Neural cell (in vitro differentiated cells): ENCODE data around the gene GORASP2.

Experiments
- EP300 ChIP-seq: fragments of 450-650 bp; conservative IDR thresholded peaks from 2 replicates; pipeline ENCODE4 v1.6.1; 2014; ENCODE audit warnings: antibody characterized with exemption, mild to moderate bottlenecking, moderate library complexity; ENCODE audit not compliant: poor library complexity, severe bottlenecking
- EZH2 ChIP-seq: fragments of 200-600, 300-800 bp; shearing (Covaris generic), sonication (generic); IDR thresholded peaks from 2 replicates; pipeline ENCODE4 v1.6.1; 2014; ENCODE audit warnings: antibody characterized with exemption, low read length, borderline replicate concordance, mild to moderate bottlenecking; ENCODE audit not compliant: insufficient read depth, poor library complexity, severe bottlenecking
- MXI1 ChIP-seq: fragments of 450-650 bp; conservative IDR thresholded peaks from 2 replicates; pipeline ENCODE4 v1.6.1; 2014; ENCODE audit warnings: antibody characterized with exemption, mild to moderate bottlenecking; ENCODE audit not compliant: poor library complexity, severe bottlenecking
- POLR2AphosphoS5 ChIP-seq: IDR thresholded peaks from 2 replicates; pipeline ENCODE4 v1.6.1; 2012
- RAD21 ChIP-seq: fragments of 450-650 bp; conservative IDR thresholded peaks from 2 replicates; pipeline ENCODE4 v1.6.1; 2014; ENCODE audit warnings: antibody characterized with exemption, mild to moderate bottlenecking, moderate library complexity
- TAF1 ChIP-seq: IDR thresholded peaks from 2 replicates; pipeline ENCODE4 v1.6.1; 2012; ENCODE audit warnings: low read depth
- TF ChIP-seq, protein P1 (sequence below): fragments of 450-650 bp; IDR thresholded peaks from 2 replicates; pipeline ENCODE4 v1.5.1; 2014; ENCODE audit warnings: antibody characterized with exemption, mild to moderate bottlenecking, moderate library complexity; ENCODE audit not compliant: poor library complexity, severe bottlenecking
- TF ChIP-seq, protein P2 (sequence below): IDR thresholded peaks from 2 replicates; pipeline ENCODE4 v1.6.1; 2012; ENCODE audit warnings: borderline replicate concordance

DNA sequence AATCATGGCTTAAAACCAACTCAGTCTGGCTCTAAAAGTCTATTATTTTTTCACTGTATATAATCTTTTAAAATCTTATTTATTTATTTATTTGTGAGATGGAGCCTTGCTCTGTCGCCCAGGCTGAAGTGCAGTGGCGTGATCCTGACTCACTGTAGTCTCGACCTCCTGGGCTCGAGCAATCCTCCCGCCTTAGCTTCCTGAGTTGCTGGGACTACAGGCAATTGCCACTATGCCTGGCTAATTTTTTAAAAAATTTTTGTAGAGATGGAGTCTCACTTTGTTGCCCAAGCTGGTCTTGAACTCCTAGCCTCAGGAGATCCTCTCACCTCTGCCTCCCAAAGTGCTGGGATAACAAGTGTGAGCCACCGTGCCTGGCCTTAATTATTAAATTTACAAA is 14.5 kb downstream of the GORASP2 start:
- TF ChIP-seq, protein P1, sequence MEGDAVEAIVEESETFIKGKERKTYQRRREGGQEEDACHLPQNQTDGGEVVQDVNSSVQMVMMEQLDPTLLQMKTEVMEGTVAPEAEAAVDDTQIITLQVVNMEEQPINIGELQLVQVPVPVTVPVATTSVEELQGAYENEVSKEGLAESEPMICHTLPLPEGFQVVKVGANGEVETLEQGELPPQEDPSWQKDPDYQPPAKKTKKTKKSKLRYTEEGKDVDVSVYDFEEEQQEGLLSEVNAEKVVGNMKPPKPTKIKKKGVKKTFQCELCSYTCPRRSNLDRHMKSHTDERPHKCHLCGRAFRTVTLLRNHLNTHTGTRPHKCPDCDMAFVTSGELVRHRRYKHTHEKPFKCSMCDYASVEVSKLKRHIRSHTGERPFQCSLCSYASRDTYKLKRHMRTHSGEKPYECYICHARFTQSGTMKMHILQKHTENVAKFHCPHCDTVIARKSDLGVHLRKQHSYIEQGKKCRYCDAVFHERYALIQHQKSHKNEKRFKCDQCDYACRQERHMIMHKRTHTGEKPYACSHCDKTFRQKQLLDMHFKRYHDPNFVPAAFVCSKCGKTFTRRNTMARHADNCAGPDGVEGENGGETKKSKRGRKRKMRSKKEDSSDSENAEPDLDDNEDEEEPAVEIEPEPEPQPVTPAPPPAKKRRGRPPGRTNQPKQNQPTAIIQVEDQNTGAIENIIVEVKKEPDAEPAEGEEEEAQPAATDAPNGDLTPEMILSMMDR, result no peak
- no peak for TF ChIP-seq EZH2
- TF ChIP-seq RAD21, result no peak
- no peak for TF ChIP-seq EP300
- no peak for TF ChIP-seq MXI1
- TF ChIP-seq POLR2AphosphoS5, result no peak
- TF ChIP-seq TAF1, result no peak
- TF ChIP-seq, protein P2, sequence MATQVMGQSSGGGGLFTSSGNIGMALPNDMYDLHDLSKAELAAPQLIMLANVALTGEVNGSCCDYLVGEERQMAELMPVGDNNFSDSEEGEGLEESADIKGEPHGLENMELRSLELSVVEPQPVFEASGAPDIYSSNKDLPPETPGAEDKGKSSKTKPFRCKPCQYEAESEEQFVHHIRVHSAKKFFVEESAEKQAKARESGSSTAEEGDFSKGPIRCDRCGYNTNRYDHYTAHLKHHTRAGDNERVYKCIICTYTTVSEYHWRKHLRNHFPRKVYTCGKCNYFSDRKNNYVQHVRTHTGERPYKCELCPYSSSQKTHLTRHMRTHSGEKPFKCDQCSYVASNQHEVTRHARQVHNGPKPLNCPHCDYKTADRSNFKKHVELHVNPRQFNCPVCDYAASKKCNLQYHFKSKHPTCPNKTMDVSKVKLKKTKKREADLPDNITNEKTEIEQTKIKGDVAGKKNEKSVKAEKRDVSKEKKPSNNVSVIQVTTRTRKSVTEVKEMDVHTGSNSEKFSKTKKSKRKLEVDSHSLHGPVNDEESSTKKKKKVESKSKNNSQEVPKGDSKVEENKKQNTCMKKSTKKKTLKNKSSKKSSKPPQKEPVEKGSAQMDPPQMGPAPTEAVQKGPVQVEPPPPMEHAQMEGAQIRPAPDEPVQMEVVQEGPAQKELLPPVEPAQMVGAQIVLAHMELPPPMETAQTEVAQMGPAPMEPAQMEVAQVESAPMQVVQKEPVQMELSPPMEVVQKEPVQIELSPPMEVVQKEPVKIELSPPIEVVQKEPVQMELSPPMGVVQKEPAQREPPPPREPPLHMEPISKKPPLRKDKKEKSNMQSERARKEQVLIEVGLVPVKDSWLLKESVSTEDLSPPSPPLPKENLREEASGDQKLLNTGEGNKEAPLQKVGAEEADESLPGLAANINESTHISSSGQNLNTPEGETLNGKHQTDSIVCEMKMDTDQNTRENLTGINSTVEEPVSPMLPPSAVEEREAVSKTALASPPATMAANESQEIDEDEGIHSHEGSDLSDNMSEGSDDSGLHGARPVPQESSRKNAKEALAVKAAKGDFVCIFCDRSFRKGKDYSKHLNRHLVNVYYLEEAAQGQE, result no peak
